OCI-LY3 (cell line): ENCODE results near the gene STK17A.

Source experiments
- EZH2phosphoT487 ChIP-seq: fragments of 200-600 bp; shearing (Covaris generic); IDR thresholded peaks from 2 replicates; pipeline ENCODE4 v1.6.1; 2018; ENCODE audit warnings: antibody characterized with exemption, mixed run types, low read depth
- TF ChIP-seq, protein P1 (sequence below): fragments of 200-600, 300-600 bp; sonication (generic); IDR thresholded peaks from 2 replicates; pipeline ENCODE4 v1.5.1; 2014; ENCODE audit warnings: antibody characterized with exemption, low read length, low read depth

DNA sequence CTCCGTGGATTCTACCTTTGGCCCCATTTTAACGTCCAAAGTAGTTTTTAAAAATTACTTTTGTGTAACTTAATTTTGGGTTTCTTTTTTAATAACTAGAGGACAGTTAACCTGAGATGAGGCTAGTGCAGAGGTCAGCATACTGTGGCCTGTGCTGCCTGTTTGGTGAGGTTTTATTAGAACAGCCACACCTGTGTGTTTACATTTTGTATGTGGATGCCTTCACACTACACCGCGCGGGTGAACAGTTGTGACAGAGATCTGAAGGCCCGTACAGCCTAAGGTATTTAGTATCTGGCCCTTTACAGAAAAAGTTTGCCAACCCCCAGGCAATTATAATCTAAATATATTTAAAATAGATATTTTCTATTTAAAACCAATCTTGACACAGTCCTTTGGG is 46.9 kb downstream of the STK17A start:
- TF ChIP-seq, protein P1, sequence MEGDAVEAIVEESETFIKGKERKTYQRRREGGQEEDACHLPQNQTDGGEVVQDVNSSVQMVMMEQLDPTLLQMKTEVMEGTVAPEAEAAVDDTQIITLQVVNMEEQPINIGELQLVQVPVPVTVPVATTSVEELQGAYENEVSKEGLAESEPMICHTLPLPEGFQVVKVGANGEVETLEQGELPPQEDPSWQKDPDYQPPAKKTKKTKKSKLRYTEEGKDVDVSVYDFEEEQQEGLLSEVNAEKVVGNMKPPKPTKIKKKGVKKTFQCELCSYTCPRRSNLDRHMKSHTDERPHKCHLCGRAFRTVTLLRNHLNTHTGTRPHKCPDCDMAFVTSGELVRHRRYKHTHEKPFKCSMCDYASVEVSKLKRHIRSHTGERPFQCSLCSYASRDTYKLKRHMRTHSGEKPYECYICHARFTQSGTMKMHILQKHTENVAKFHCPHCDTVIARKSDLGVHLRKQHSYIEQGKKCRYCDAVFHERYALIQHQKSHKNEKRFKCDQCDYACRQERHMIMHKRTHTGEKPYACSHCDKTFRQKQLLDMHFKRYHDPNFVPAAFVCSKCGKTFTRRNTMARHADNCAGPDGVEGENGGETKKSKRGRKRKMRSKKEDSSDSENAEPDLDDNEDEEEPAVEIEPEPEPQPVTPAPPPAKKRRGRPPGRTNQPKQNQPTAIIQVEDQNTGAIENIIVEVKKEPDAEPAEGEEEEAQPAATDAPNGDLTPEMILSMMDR, result no peak
- no peak for TF ChIP-seq EZH2phosphoT487
